Right atrium auricular region (tissue), 2 donors: ENCODE data around the gene HINFP. TPM values are rescaled to one million over a fixed set of nuclear protein-coding genes. Genes with fewer than 3 reads are reported as not detected.
A peak's percentile ranks its signal among the peaks of the same experiment; 100 is the strongest.

Experiments
- DNase-seq: peaks from one replicate; pipeline ENCODE4 v3.0.0-alpha.2; 2019; ENCODE audit warnings: low spot score
- H3K27ac ChIP-seq, 2 donors: fragments of 200-600 bp; sonication (generic); 1 replicate in 1 of 2; 2 replicates in 1 of 2; pipeline ENCODE4 v1.5.1; 2016 to 2019
- H3K27me3 ChIP-seq, 2 donors: fragments of 200-600 bp; sonication (generic); one replicate each; pipeline versions ENCODE4 v1.5.1 to v1.6.0; 2017 to 2019
- H3K36me3 ChIP-seq: fragments of 200-600 bp; sonication (generic); one replicate; pipeline ENCODE4 v1.5.1; 2016
- H3K4me1 ChIP-seq, 2 donors: fragments of 200-600 bp; sonication (generic); one replicate each; pipeline versions ENCODE4 v1.5.1 to v1.6.0; 2017 to 2019
- H3K4me3 ChIP-seq, 2 donors: fragments of 200-600 bp; sonication (generic); 1 replicate in 1 of 2; 2 replicates in 1 of 2; pipeline ENCODE4 v1.5.1; 2017 to 2019; ENCODE audit warnings: mild to moderate bottlenecking in 1 of 2, moderate library complexity in 1 of 2
- H3K9me3 ChIP-seq, 2 donors: fragments of 200-600 bp; sonication (generic); one replicate each; pipeline ENCODE4 v1.5.1; 2019
- total RNA-seq, 2 donors: library from RNA; depleted of rRNA; stranded (reverse); fragments of >200 nt; gene quantifications; one replicate each; pipeline ENCODE4 v1.1.0, GENCODE V29; 2016
- TF ChIP-seq, protein P1 (sequence below), 2 donors: fragments of 200-600 bp; sonication (generic); IDR thresholded peaks; one replicate each; pipeline ENCODE4 v1.5.1; 2019; ENCODE audit warnings: antibody characterized with exemption in 2 of 2

Gene HINFP
- total RNA-seq, 2 donors from 2014 or later = 11.2 to 18.1 TPM

DNA sequence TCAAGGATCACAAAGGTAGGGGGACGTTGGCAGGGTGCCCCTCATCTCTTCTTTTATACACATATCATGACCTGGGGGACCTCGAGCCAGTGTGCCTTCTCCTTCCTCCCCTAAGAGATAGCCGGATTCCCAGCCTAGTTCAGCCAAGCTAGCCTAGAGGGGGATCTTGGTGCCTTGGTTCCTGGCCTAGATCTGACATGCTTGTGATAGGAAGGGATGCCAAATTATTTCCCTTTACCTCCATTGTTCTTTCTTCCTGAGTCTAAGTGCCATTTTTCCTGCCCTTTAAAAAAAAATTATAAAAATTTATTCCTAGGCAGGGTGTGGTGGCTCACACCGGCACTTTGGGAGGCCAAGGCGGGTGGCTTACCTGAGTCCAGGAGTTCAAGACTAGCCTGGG is 7.0 kb upstream of the HINFP start:
- Histone ChIP-seq H3K27me3 (no peaks in the 10 kb centered on the region), H3K36me3 (peaks cover 35% of the 10 kb centered on the region), H3K27ac (no peak overlapping the region), H3K4me1 (no peaks in the 10 kb centered on the region), H3K9me3 (no peaks in the 10 kb centered on the region), H3K4me3 (no peak overlapping the region)
- TF ChIP-seq, protein P1, sequence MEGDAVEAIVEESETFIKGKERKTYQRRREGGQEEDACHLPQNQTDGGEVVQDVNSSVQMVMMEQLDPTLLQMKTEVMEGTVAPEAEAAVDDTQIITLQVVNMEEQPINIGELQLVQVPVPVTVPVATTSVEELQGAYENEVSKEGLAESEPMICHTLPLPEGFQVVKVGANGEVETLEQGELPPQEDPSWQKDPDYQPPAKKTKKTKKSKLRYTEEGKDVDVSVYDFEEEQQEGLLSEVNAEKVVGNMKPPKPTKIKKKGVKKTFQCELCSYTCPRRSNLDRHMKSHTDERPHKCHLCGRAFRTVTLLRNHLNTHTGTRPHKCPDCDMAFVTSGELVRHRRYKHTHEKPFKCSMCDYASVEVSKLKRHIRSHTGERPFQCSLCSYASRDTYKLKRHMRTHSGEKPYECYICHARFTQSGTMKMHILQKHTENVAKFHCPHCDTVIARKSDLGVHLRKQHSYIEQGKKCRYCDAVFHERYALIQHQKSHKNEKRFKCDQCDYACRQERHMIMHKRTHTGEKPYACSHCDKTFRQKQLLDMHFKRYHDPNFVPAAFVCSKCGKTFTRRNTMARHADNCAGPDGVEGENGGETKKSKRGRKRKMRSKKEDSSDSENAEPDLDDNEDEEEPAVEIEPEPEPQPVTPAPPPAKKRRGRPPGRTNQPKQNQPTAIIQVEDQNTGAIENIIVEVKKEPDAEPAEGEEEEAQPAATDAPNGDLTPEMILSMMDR (IDR thresholded peaks at IDR 0.05) = no peak
- no peak for DNase-seq

- TF ChIP-seq, protein P1 (IDR thresholded peaks at IDR 0.05) = no peak
- no peaks in the 10 kb centered on the region for H3K9me3 ChIP-seq
- no peaks in the 10 kb centered on the region for H3K27me3 ChIP-seq
- H3K36me3 ChIP-seq = peaks cover 35% of the 10 kb centered on the region
- peaks cover 0 to 2% of the 10 kb centered on the region in 2 donors for H3K4me1 ChIP-seq
- peak; percentile 68 for DNase-seq
- H3K27ac ChIP-seq = no peak overlapping the region
- no peak overlapping the region for H3K4me3 ChIP-seq
These were observed 5.7 kb upstream of the HINFP start for GRCh38 chr11:119115484-119116234.

GRCh38 chr11:119116235-119116594 is 5.2 kb upstream of the HINFP start:
- TF ChIP-seq, protein P1 (IDR thresholded peaks at IDR 0.05) = no peak
- Histone ChIP-seq H3K4me1 (peaks cover 0 to 5% of the 10 kb centered on the region in 2 donors), H3K27ac (no peak overlapping the region), H3K4me3 (no peak overlapping the region), H3K9me3 (no peaks in the 10 kb centered on the region), H3K36me3 (peaks cover 29% of the 10 kb centered on the region), H3K27me3 (no peaks in the 10 kb centered on the region)
- DNase-seq = no peak

- no peaks in the 10 kb centered on the region for H3K9me3 ChIP-seq
- peaks cover 25% of the 10 kb centered on the region for H3K36me3 ChIP-seq
- no peak overlapping the region for H3K4me3 ChIP-seq
- peaks cover 0 to 5% of the 10 kb centered on the region in 2 donors for H3K4me1 ChIP-seq
- no peak overlapping the region for H3K27ac ChIP-seq
- no peaks in the 10 kb centered on the region for H3K27me3 ChIP-seq
- TF ChIP-seq, protein P1 (IDR thresholded peaks at IDR 0.05) = no peak
- DNase-seq = no peak
These were observed 4.8 kb upstream of the HINFP start for GRCh38 chr11:119116601-119117000.

GRCh38 chr11:119117004-119117706 is 4.2 kb upstream of the HINFP start:
- Histone ChIP-seq H3K9me3 (no peaks in the 10 kb centered on the region), H3K36me3 (peaks cover 20% of the 10 kb centered on the region), H3K4me3 (no peak overlapping the region), H3K27me3 (no peaks in the 10 kb centered on the region), H3K4me1 (peaks cover 0 to 8% of the 10 kb centered on the region in 2 donors), H3K27ac (no peak overlapping the region)
- TF ChIP-seq, protein P1 (IDR thresholded peaks at IDR 0.05) = no peak
- no peak for DNase-seq
